Colon (tissue), 2 donors: ENCODE measurements around the gene SREBF2.

Source experiments
- FAIRE-seq: peaks from 2 replicates; lab custom pipeline; 2012; peaks lifted over from hg19 to GRCh38; lab: Jason Lieb, UNC
- donor health status: control.
- donor health status: control.

SREBF2 gene

GRCh38 chr22:41880653-41881052 is 47.7 kb downstream of the SREBF2 start:
- FAIRE-seq: no peak

GRCh38 chr22:41883400-41883799 is 50.5 kb downstream of the SREBF2 start:
- FAIRE-seq: no peak

- no peak for FAIRE-seq
Measured at GRCh38 chr22:41885116-41885515, 52.2 kb downstream of the SREBF2 start.

GRCh38 chr22:41885516-41885915 is 52.6 kb downstream of the SREBF2 start:
- no peak for FAIRE-seq

- no peak for FAIRE-seq
Measured at GRCh38 chr22:41888627-41889200, 55.8 kb downstream of the SREBF2 start.

GRCh38 chr22:41891407-41891806 is 58.5 kb downstream of the SREBF2 start:
- no peak for FAIRE-seq

- FAIRE-seq: no peak
Measured at GRCh38 chr22:41892721-41893120, 59.8 kb downstream of the SREBF2 start.

- no peak for FAIRE-seq
Measured at GRCh38 chr22:41893591-41894375, 60.9 kb downstream of the SREBF2 start.

GRCh38 chr22:41898645-41899044 is 65.7 kb downstream of the SREBF2 start:
- FAIRE-seq: no peak

GRCh38 chr22:41899110-41899509 is 66.2 kb downstream of the SREBF2 start:
- no peak for FAIRE-seq

- FAIRE-seq: no peak
Measured at GRCh38 chr22:41899992-41900651, 67.2 kb downstream of the SREBF2 start.

GRCh38 chr22:41900652-41901312 is 67.9 kb downstream of the SREBF2 start:
- no peak for FAIRE-seq

- no peak for FAIRE-seq
Measured at GRCh38 chr22:41902016-41902415, 69.1 kb downstream of the SREBF2 start.

- no peak for FAIRE-seq
Measured at GRCh38 chr22:41902932-41903421, 70.1 kb downstream of the SREBF2 start.

- FAIRE-seq: no peak
Measured at GRCh38 chr22:41904450-41905410, 71.8 kb downstream of the SREBF2 start.

GRCh38 chr22:41905411-41906202 is 72.7 kb downstream of the SREBF2 start:
- FAIRE-seq: no peak

- FAIRE-seq: no peak
Measured at GRCh38 chr22:41906822-41907221, 73.9 kb downstream of the SREBF2 start.

- FAIRE-seq: no peak
Measured at GRCh38 chr22:41907436-41908401, 74.8 kb downstream of the SREBF2 start.
